PC-3 (cell line): ENCODE measurements around the gene ADARB2. TPM values are rescaled to one million over a fixed set of nuclear protein-coding genes. Genes with fewer than 3 reads are reported as not detected.

ENCODE experiments used
- ATAC-seq: fragments of 200-7000 bp; cut with Tn5 transposase; 2 replicates; pipeline ENCODE4 v1.9.1; 2020; ENCODE audit warnings: mild to moderate bottlenecking, moderate library complexity
- BruUV-seq: library from RNA; stranded (reverse); fragments of 400-500 nt; replicated peaks from 2 replicates; lab custom pipeline; 2021; lab: Mats Ljungman, UMichigan
- CTCF ChIA-PET: fragments of 300-600 bp; sonication (Branson Sonifier 250); formaldehyde crosslinking; loops from one replicate; lab custom pipeline; 2022; ENCODE audit warnings: antibody characterized with exemption; lab: Charles Lee
- POLR2A ChIA-PET: fragments of 300-600 bp; sonication (Branson Sonifier 250); formaldehyde crosslinking; loops from one replicate; lab custom pipeline; 2022; ENCODE audit warnings: antibody characterized with exemption; ENCODE audit not compliant: unreplicated experiment; lab: Charles Lee
- DNase-seq: peaks from one replicate; pipeline ENCODE4 v3.0.0-alpha.2; 2015
- H2AFZ ChIP-seq: fragments of 300-600 bp; sonication (generic); 2 replicates; pipeline ENCODE4 v1.6.0; 2016; ENCODE audit warnings: antibody characterized with exemption, low read length
- H3F3A ChIP-seq: fragments of 300-600 bp; sonication (generic); one replicate; pipeline ENCODE4 v1.6.0; 2017; ENCODE audit warnings: antibody characterized with exemption, low read length, control low read depth, mild to moderate bottlenecking; ENCODE audit not compliant: unreplicated experiment
- H3K27ac ChIP-seq: fragments of 300-600 bp; sonication (generic); 2 replicates; pipeline ENCODE4 v1.5.1; 2016; ENCODE audit warnings: mild to moderate bottlenecking, low read length
- H3K27me3 ChIP-seq: fragments of 300-600 bp; sonication (generic); 2 replicates; pipeline ENCODE4 v1.6.1; 2016; ENCODE audit warnings: low read length, mixed read lengths
- H3K36me3 ChIP-seq: fragments of 300-600 bp; sonication (generic); 2 replicates; pipeline ENCODE4 v1.6.1; 2016; ENCODE audit warnings: low read depth, mixed run types, low read length, mixed read lengths
- H3K4me1 ChIP-seq: fragments of 300-600 bp; sonication (generic); 2 replicates; pipeline ENCODE4 v1.5.1; 2016; ENCODE audit warnings: low read length; ENCODE audit not compliant: insufficient read depth
- H3K4me2 ChIP-seq: fragments of 300-600 bp; sonication (generic); 2 replicates; pipeline ENCODE4 v1.6.0; 2016; ENCODE audit warnings: low read length
- H3K4me3 ChIP-seq: fragments of 300-600 bp; sonication (generic); 2 replicates; pipeline ENCODE4 v1.5.1; 2016; ENCODE audit warnings: mild to moderate bottlenecking, low read length, mixed read lengths
- H3K79me2 ChIP-seq: fragments of 300-600 bp; sonication (generic); 2 replicates; pipeline ENCODE4 v1.6.1; 2017; ENCODE audit warnings: low read length, mixed read lengths
- H3K9ac ChIP-seq: fragments of 300-600 bp; sonication (generic); 2 replicates; pipeline ENCODE4 v1.6.0; 2016; ENCODE audit warnings: mild to moderate bottlenecking, low read length
- H3K9me2 ChIP-seq: fragments of 300-600 bp; sonication (generic); replicated peaks from 2 replicates; pipeline ENCODE4 v1.6.1; 2016; ENCODE audit warnings: mixed run types, low read length, mixed read lengths
- H3K9me3 ChIP-seq: fragments of 300-600 bp; sonication (generic); 2 replicates; pipeline ENCODE4 v1.6.1; 2016; ENCODE audit warnings: low read length, mixed read lengths
- H4K20me1 ChIP-seq: fragments of 300-600 bp; sonication (generic); 2 replicates; pipeline ENCODE4 v1.6.1; 2016; ENCODE audit warnings: low read length, mixed read lengths
- CTCF ChIP-seq: fragments of 300-600 bp; sonication (generic); conservative IDR thresholded peaks from 2 replicates; pipeline ENCODE4 v1.5.1; 2017; ENCODE audit warnings: antibody characterized with exemption, low read depth, mild to moderate bottlenecking, low read length
- EZH2 ChIP-seq: fragments of 300-600 bp; sonication (generic); IDR thresholded peaks from one replicate; pipeline ENCODE4 v1.6.1; 2017; ENCODE audit warnings: antibody characterized with exemption, mild to moderate bottlenecking, low read length; ENCODE audit not compliant: unreplicated experiment
- EZH2phosphoT487 ChIP-seq: fragments of 300-600 bp; sonication (generic); IDR thresholded peaks from 2 replicates; pipeline ENCODE4 v1.6.1; 2018; ENCODE audit warnings: mild to moderate bottlenecking, antibody characterized with exemption, low read length, borderline replicate concordance
- intact Hi-C: fragments of 100-400 bp; cut with micrococcal nuclease; formaldehyde crosslinking; loops from 2 replicates; pipeline ENCODE4 v1.9.0; 2023
- total RNA-seq: library from RNA; depleted of rRNA; stranded (reverse); fragments of >200 nt; gene quantifications from 2 replicates; pipeline ENCODE4 v1.2.3, GENCODE V29; 2014

The ADARB2 gene
- total RNA-seq, 1 experiment from 2014 or later = not detected

- no peak overlapping the region for H3K4me3 ChIP-seq
- no peaks in the 10 kb centered on the region for H3F3A ChIP-seq
- BruUV-seq = no TSS peak
- no peak for TF ChIP-seq EZH2phosphoT487
- no peak for TF ChIP-seq EZH2
- no peak for TF ChIP-seq CTCF
- intact Hi-C loops = no loop called here
- no peaks in the 10 kb centered on the region for H3K9me3 ChIP-seq
- DNase-seq (no peak), ATAC-seq (no peak)
- no peaks in the 10 kb centered on the region for H3K9me2 ChIP-seq
- ChIA-PET CTCF (no interaction called here), POLR2A (no interaction called here)
- H4K20me1 ChIP-seq = no peaks in the 10 kb centered on the region
- no peaks in the 10 kb centered on the region for H3K36me3 ChIP-seq
- no peak overlapping the region for H3K4me2 ChIP-seq
- H3K27ac ChIP-seq = no peak overlapping the region
- no peaks in the 10 kb centered on the region for H3K79me2 ChIP-seq
- peaks cover 12% of the 10 kb centered on the region; the same call in 1 of the 2 replicates for H3K27me3 ChIP-seq
- H2AFZ ChIP-seq = no peak overlapping the region
- H3K4me1 ChIP-seq = no peaks in the 10 kb centered on the region
- no peak overlapping the region for H3K9ac ChIP-seq
Observed at GRCh38 chr10:1156616-1156886, 580.8 kb downstream of the ADARB2 start.

GRCh38 chr10:1155791-1156615, 581.3 kb downstream of the ADARB2 start:
- H3K27ac ChIP-seq = no peak overlapping the region
- no peaks in the 10 kb centered on the region for H3K9me2 ChIP-seq
- H2AFZ ChIP-seq = no peak overlapping the region
- no peaks in the 10 kb centered on the region for H3K36me3 ChIP-seq
- no peaks in the 10 kb centered on the region for H3F3A ChIP-seq
- no peak overlapping the region for H3K4me3 ChIP-seq
- DNase-seq (no peak), ATAC-seq (no peak)
- no peaks in the 10 kb centered on the region for H3K4me1 ChIP-seq
- no peak for TF ChIP-seq EZH2phosphoT487
- TF ChIP-seq CTCF = no peak
- TF ChIP-seq EZH2 = no peak
- BruUV-seq = no TSS peak
- H3K9ac ChIP-seq = no peak overlapping the region
- ChIA-PET CTCF (no interaction called here), POLR2A (interaction anchor here (0.5 kb wide), 1 partner anchor 81 kb away, joined by 6 read pairs; no protein-coding TSS in a partner anchor)
- intact Hi-C loops = no loop called here
- no peak overlapping the region for H3K4me2 ChIP-seq
- no peaks in the 10 kb centered on the region for H4K20me1 ChIP-seq
- no peaks in the 10 kb centered on the region for H3K79me2 ChIP-seq
- H3K27me3 ChIP-seq = peaks cover 12% of the 10 kb centered on the region; the same call in 1 of the 2 replicates
- H3K9me3 ChIP-seq = no peaks in the 10 kb centered on the region
